ENCODE results near the gene SLC66A1. TPM values are rescaled to one million over a fixed set of nuclear protein-coding genes. Genes with fewer than 3 reads are reported as not detected.

The SLC66A1 gene
- total and polyA plus RNA-seq, 2 of the 13 experiments (the other 11 are each of a cell fraction or from before 2014, with no cell fraction given) = 15.4 to 18.9 TPM

- Histone ChIP-seq H3K4me3 (replicated peaks in 1 of 3; ENCODE audit: insufficient read depth in 1 of 3, low read depth in 2 of 3, low read length in 3 of 3) (no peak overlapping the region), H3K27me3 (ENCODE audit: control insufficient read depth in 1 of 2, insufficient read depth in 2 of 2, low read length in 2 of 2) (no peaks in the 10 kb centered on the region), H3K27ac (ENCODE audit: extremely low read length, insufficient read depth, low read length) (no peak overlapping the region), H3K4me2 (ENCODE audit: low read depth, low read length) (no peak overlapping the region), H3K9me3 (ENCODE audit: low read length) (no peaks in the 10 kb centered on the region), H2AFZ (ENCODE audit: low read length) (no peak overlapping the region), H3K4me1 (ENCODE audit: insufficient read depth, low read length) (peaks cover 40% of the 10 kb centered on the region), H3K79me2 (ENCODE audit: insufficient read depth, low read length) (no peaks in the 10 kb centered on the region), H3K9ac (ENCODE audit: insufficient read depth, low read depth, low read length) (no peak overlapping the region), H3K36me3 (replicated peaks in 1 of 2; ENCODE audit: control insufficient read depth in 1 of 2, insufficient read depth in 2 of 2, low read length in 2 of 2) (peaks cover 22 to 29% of the 10 kb centered on the region in 2 experiments; a peak in 4 of 5 replicates), H4K20me1 (ENCODE audit: insufficient read depth, low read length) (no peaks in the 10 kb centered on the region)
- 98% methylated on average over 14 of the region's 14 CpGs for WGBS (ENCODE audit: low lambda C conversion rate)
- in situ Hi-C loops (cut with HindIII; ENCODE audit: extremely low pct_ligation_motif_present, low pct_unique_long_range_greater_than_20kb) (loop anchor here (5.0 kb wide), 2 partner anchors 47 to 307 kb away; no protein-coding TSS in a partner anchor), intact Hi-C loops (cut with micrococcal nuclease; ENCODE audit: unreplicated experiment) (no loop called here)
- FAIRE-seq (no peak), DNase-seq (ENCODE audit: low spot score) (no peak), ATAC-seq (no peak)
- no peak for TF ChIP-seq RXRA (CRISPR knock-in tag; IDR thresholded peaks at IDR 0.05)
- 0 out of 2 replicates have a peak, but pooled peaks have one; percentile 31 for TF ChIP-seq ZNF121 (CRISPR knock-in tag; IDR thresholded peaks at IDR 0.05)
- TF ChIP-seq HMGA1 (CRISPR knock-in tag; conservative IDR thresholded peaks at IDR 0.05) = no peak
- no peak for TF ChIP-seq FOSL2 (CRISPR knock-in tag; IDR thresholded peaks at IDR 0.05)
- TF ChIP-seq PHF5A (CRISPR knock-in tag; IDR thresholded peaks at IDR 0.05; ENCODE audit: low read depth, unreplicated experiment) = no peak
- peak; percentile 76 for TF ChIP-seq ZNF629 (CRISPR knock-in tag; conservative IDR thresholded peaks at IDR 0.05)
- BruUV-seq (replicated peaks) = no TSS peak
- ChIA-PET POLR2A (no interaction called here), CTCF (ENCODE audit: low intra/inter-chr PET ratio, low total read pairs) (no interaction called here)
These were observed 28.3 kb downstream of the SLC66A1 start for GRCh38 chr1:19340387-19340937.

DNA sequence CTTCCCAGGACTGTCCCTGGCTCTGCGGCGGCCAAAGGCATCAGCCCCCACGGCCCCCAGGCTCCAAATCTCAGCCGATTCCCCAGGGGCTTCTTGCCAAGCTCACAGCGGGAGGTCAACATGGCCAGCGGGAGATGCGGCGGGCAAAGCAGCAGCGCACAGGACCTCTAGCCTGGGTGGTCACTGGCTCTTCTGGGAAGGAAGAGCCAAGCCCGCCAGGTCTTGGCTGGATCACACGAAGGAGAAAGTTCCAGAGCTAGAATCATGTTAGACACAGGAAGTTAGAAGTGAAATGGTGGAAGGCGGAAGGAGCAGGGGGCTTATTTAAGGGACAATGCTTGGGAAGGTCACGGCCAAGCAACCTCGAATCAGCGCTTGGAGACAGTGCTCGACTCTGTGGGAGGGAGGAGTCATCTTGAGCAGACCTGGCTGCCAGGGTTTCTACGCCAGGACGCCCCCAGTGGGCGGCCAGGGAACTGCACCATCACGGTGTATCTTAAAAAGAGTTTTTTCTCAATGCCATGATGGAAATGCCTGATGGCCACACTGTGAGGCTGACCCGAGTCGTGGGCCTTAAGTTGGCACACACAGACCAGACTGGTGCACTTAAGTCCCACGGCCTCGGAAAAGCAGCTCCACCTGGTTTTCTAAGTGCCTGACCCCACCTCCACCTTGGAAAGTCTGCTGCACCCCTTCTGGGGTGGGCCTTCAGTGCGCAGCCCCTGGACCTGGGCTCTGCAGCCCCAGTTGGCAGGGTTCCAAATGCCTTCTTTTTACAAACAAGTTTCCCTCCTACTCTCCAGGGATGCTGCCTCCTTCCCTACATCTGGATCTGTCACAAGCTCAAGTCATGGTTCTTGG lies 29.3 kb downstream of the SLC66A1 start:
- no TSS peak for BruUV-seq (replicated peaks)
- Histone ChIP-seq H3K27me3 (ENCODE audit: control insufficient read depth in 1 of 2, insufficient read depth in 2 of 2, low read length in 2 of 2) (no peaks in the 10 kb centered on the region), H3K27ac (ENCODE audit: extremely low read length, insufficient read depth, low read length) (no peak overlapping the region), H3K4me2 (ENCODE audit: low read depth, low read length) (no peak overlapping the region), H2AFZ (ENCODE audit: low read length) (no peak overlapping the region), H3K9me3 (ENCODE audit: low read length) (no peaks in the 10 kb centered on the region), H3K79me2 (ENCODE audit: insufficient read depth, low read length) (no peaks in the 10 kb centered on the region), H3K4me1 (ENCODE audit: insufficient read depth, low read length) (peaks cover 36% of the 10 kb centered on the region), H3K4me3 (replicated peaks in 1 of 3; ENCODE audit: insufficient read depth in 1 of 3, low read depth in 2 of 3, low read length in 3 of 3) (no peak overlapping the region), H3K9ac (ENCODE audit: insufficient read depth, low read depth, low read length) (no peak overlapping the region), H3K36me3 (replicated peaks in 1 of 2; ENCODE audit: control insufficient read depth in 1 of 2, insufficient read depth in 2 of 2, low read length in 2 of 2) (peaks cover 25 to 30% of the 10 kb centered on the region in 2 experiments; a peak in 4 of 5 replicates), H4K20me1 (ENCODE audit: insufficient read depth, low read length) (no peaks in the 10 kb centered on the region)
- DNase-seq (ENCODE audit: low spot score) (peak; percentile 48), ATAC-seq (peak; percentile 8; the same call in 2 of the 3 replicates), FAIRE-seq (peak; percentile 82)
- 79% methylated on average over 18 of the region's 25 CpGs for WGBS (ENCODE audit: low lambda C conversion rate)
- ChIA-PET POLR2A (no interaction called here), CTCF (ENCODE audit: low intra/inter-chr PET ratio, low total read pairs) (interaction anchor here (1.2 to 1.4 kb wide), 3 partner anchors 45 to 312 kb away, joined by 3 to 4 read pairs (median 4); no protein-coding TSS in a partner anchor)
- intact Hi-C loops (cut with micrococcal nuclease; ENCODE audit: unreplicated experiment) = no loop called here
- in situ Hi-C loops (cut with HindIII; ENCODE audit: extremely low pct_ligation_motif_present, low pct_unique_long_range_greater_than_20kb) = loop anchor here (5.0 kb wide), 2 partner anchors 46 to 306 kb away; no protein-coding TSS in a partner anchor
- TF ChIP-seq ZNF878 (CRISPR knock-in tag; IDR thresholded peaks at IDR 0.05) = no peak
- TF ChIP-seq, protein P1, sequence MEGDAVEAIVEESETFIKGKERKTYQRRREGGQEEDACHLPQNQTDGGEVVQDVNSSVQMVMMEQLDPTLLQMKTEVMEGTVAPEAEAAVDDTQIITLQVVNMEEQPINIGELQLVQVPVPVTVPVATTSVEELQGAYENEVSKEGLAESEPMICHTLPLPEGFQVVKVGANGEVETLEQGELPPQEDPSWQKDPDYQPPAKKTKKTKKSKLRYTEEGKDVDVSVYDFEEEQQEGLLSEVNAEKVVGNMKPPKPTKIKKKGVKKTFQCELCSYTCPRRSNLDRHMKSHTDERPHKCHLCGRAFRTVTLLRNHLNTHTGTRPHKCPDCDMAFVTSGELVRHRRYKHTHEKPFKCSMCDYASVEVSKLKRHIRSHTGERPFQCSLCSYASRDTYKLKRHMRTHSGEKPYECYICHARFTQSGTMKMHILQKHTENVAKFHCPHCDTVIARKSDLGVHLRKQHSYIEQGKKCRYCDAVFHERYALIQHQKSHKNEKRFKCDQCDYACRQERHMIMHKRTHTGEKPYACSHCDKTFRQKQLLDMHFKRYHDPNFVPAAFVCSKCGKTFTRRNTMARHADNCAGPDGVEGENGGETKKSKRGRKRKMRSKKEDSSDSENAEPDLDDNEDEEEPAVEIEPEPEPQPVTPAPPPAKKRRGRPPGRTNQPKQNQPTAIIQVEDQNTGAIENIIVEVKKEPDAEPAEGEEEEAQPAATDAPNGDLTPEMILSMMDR (CRISPR knock-in tag; IDR thresholded peaks at IDR 0.05) = peak; percentile 72
- 0 out of 2 replicates have a peak, but pooled peaks have one; percentile 22 for TF ChIP-seq ZNF891 (CRISPR knock-in tag; IDR thresholded peaks at IDR 0.05)
- TF ChIP-seq, protein P2, sequence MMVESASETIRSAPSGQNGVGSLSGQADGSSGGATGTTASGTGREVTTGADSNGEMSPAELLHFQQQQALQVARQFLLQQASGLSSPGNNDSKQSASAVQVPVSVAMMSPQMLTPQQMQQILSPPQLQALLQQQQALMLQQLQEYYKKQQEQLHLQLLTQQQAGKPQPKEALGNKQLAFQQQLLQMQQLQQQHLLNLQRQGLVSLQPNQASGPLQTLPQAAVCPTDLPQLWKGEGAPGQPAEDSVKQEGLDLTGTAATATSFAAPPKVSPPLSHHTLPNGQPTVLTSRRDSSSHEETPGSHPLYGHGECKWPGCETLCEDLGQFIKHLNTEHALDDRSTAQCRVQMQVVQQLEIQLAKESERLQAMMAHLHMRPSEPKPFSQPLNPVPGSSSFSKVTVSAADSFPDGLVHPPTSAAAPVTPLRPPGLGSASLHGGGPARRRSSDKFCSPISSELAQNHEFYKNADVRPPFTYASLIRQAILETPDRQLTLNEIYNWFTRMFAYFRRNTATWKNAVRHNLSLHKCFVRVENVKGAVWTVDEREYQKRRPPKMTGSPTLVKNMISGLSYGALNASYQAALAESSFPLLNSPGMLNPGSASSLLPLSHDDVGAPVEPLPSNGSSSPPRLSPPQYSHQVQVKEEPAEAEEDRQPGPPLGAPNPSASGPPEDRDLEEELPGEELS (CRISPR knock-in tag; IDR thresholded peaks at IDR 0.05) = no peak
- TF ChIP-seq NFKB2 (CRISPR knock-in tag; IDR thresholded peaks at IDR 0.05; ENCODE audit: borderline replicate concordance) = peak; percentile 47; the same call in 1 of the 2 replicates

Measured in HepG2 (cell line).